GM21576 (cell line): ENCODE results near the gene SSR2.
A peak's percentile ranks its signal among the peaks of the same experiment; 100 is the strongest.
"Not testable (repeated sequence)": the region's sequence is repeated elsewhere in the genome, so short reads cannot be mapped to it uniquely, and the experiment has no call there.

ENCODE experiments used
- ATAC-seq: cut with Tn5 transposase; IDR thresholded peaks from one replicate; pipeline ENCODE4 v1.9.1; 2021; ENCODE audit warnings: mild to moderate bottlenecking, moderate library complexity; ENCODE audit not compliant: unreplicated experiment

The SSR2 gene

GRCh38 chr1:156048663-156049258 lies 28.0 kb upstream of the SSR2 start:
- ATAC-seq = no peak

- no peak for ATAC-seq
These were observed 24.3 kb upstream of the SSR2 start for GRCh38 chr1:156045076-156045475.

GRCh38 chr1:156042828-156043227 lies 22.1 kb upstream of the SSR2 start:
- ATAC-seq = no peak

GRCh38 chr1:156034991-156035390 lies 14.2 kb upstream of the SSR2 start:
- ATAC-seq = not testable (repeated sequence)

- ATAC-seq = no peak
These were observed 12.3 kb upstream of the SSR2 start for GRCh38 chr1:156033011-156033410.

GRCh38 chr1:156026588-156026987 lies 5.8 kb upstream of the SSR2 start:
- no peak for ATAC-seq

- ATAC-seq = no peak
These were observed 5.1 kb upstream of the SSR2 start for GRCh38 chr1:156025876-156026275.

GRCh38 chr1:156024801-156025200 lies 4.0 kb upstream of the SSR2 start:
- no peak for ATAC-seq

GRCh38 chr1:156021954-156022353 lies 1.2 kb upstream of the SSR2 start:
- ATAC-seq = no peak

- ATAC-seq = no peak
These were observed 310 bp upstream of the SSR2 start for GRCh38 chr1:156021093-156021428.

- no peak for ATAC-seq
These were observed 832 bp downstream of the SSR2 start for GRCh38 chr1:156019946-156020292.

- ATAC-seq = no peak
These were observed 5.9 kb downstream of the SSR2 start for GRCh38 chr1:156014829-156015228.

GRCh38 chr1:156012051-156012817 lies 8.5 kb downstream of the SSR2 start:
- peak; percentile 49 for ATAC-seq

- ATAC-seq = no peak
These were observed 11.3 kb downstream of the SSR2 start for GRCh38 chr1:156009404-156009803.

GRCh38 chr1:156006666-156007376 lies 13.9 kb downstream of the SSR2 start:
- no peak for ATAC-seq

- no peak for ATAC-seq
These were observed 15.7 kb downstream of the SSR2 start for GRCh38 chr1:156004843-156005584.

- ATAC-seq = no peak
These were observed 16.9 kb downstream of the SSR2 start for GRCh38 chr1:156003923-156004188.

GRCh38 chr1:156002188-156002911 lies 18.4 kb downstream of the SSR2 start:
- no peak for ATAC-seq

- ATAC-seq = no peak
These were observed 19.0 kb downstream of the SSR2 start for GRCh38 chr1:156001662-156002171.

GRCh38 chr1:156001021-156001661 lies 19.6 kb downstream of the SSR2 start:
- ATAC-seq = no peak
